ENCODE results near the gene HSD17B11. TPM values are rescaled to one million over a fixed set of nuclear protein-coding genes. Genes with fewer than 3 reads are reported as not detected.

HSD17B11 gene
- total RNA-seq, 1 experiment from 2014 or later, result 6.7 TPM

GRCh38 chr4:87416965-87417364 is 26.0 kb upstream of the HSD17B11 start:
- no peak for DNase-seq (ENCODE audit: low spot score)
- BruUV-seq (replicated peaks), result no TSS peak
- no peaks in the 10 kb centered on the region for H3K36me3 ChIP-seq (ENCODE audit: insufficient read depth, low read length, poor library complexity, severe bottlenecking)
- no peaks in the 10 kb centered on the region for H3K4me1 ChIP-seq (ENCODE audit: insufficient read depth, low read length, poor library complexity, severe bottlenecking)
- no peaks in the 10 kb centered on the region for H3K9me3 ChIP-seq (ENCODE audit: low read depth, low read length, poor library complexity, severe bottlenecking)
- H3K4me3 ChIP-seq (ENCODE audit: low read depth, low read length, poor library complexity, severe bottlenecking), result no peak overlapping the region
- H3K27me3 ChIP-seq (replicated peaks; ENCODE audit: insufficient read depth, low read depth, low read length, poor library complexity), result no peaks in the 10 kb centered on the region
- H3K27ac ChIP-seq (ENCODE audit: low read depth, low read length, poor library complexity, severe bottlenecking), result no peak overlapping the region
- ChIA-PET POLR2A (ENCODE audit: low non-redundant PET) (no interaction called here), CTCF (no interaction called here)
- intact Hi-C loops (cut with micrococcal nuclease; ENCODE audit: unreplicated experiment), result no loop called here
- TF ChIP-seq EZH2 (IDR thresholded peaks at IDR 0.05; ENCODE audit: borderline replicate concordance, low read depth, low read length, poor library complexity, severe bottlenecking), result no peak
- TF ChIP-seq, protein P1, sequence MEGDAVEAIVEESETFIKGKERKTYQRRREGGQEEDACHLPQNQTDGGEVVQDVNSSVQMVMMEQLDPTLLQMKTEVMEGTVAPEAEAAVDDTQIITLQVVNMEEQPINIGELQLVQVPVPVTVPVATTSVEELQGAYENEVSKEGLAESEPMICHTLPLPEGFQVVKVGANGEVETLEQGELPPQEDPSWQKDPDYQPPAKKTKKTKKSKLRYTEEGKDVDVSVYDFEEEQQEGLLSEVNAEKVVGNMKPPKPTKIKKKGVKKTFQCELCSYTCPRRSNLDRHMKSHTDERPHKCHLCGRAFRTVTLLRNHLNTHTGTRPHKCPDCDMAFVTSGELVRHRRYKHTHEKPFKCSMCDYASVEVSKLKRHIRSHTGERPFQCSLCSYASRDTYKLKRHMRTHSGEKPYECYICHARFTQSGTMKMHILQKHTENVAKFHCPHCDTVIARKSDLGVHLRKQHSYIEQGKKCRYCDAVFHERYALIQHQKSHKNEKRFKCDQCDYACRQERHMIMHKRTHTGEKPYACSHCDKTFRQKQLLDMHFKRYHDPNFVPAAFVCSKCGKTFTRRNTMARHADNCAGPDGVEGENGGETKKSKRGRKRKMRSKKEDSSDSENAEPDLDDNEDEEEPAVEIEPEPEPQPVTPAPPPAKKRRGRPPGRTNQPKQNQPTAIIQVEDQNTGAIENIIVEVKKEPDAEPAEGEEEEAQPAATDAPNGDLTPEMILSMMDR (conservative IDR thresholded peaks at IDR 0.05; ENCODE audit: low read depth, low read length), result no peak

DNA sequence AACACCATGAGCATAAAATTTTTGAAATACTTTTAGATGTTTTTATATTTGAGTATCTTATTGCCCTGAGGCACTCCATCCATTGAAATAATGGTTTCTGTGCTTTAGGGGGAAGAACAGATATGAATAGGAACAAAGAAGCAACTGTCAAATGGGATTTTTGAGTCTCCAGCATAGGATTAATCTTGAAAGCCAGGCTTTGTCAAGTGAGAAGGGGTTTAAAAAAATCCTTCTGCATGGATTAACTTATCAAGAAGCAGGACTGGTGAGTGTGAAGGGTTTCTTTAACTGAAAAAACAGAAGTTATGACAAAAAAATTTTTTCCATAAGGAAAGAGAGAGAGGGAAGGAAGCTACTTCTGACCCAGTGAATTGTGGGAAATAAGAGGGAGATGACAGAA is 23.8 kb upstream of the HSD17B11 start:
- no peaks in the 10 kb centered on the region for H3K27me3 ChIP-seq (replicated peaks; ENCODE audit: insufficient read depth, low read depth, low read length, poor library complexity)
- no TSS peak for BruUV-seq (replicated peaks)
- H3K4me3 ChIP-seq (ENCODE audit: low read depth, low read length, poor library complexity, severe bottlenecking), result no peak overlapping the region
- intact Hi-C loops (cut with micrococcal nuclease; ENCODE audit: unreplicated experiment), result no loop called here
- POLR2A ChIA-PET (ENCODE audit: low non-redundant PET), result no interaction called here
- no peaks in the 10 kb centered on the region for H3K9me3 ChIP-seq (ENCODE audit: low read depth, low read length, poor library complexity, severe bottlenecking)
- no peak for TF ChIP-seq EZH2 (IDR thresholded peaks at IDR 0.05; ENCODE audit: borderline replicate concordance, low read depth, low read length, poor library complexity, severe bottlenecking)
- TF ChIP-seq, protein P1 (conservative IDR thresholded peaks at IDR 0.05; ENCODE audit: low read depth, low read length), result no peak
- H3K36me3 ChIP-seq (ENCODE audit: insufficient read depth, low read length, poor library complexity, severe bottlenecking), result no peaks in the 10 kb centered on the region
- no peaks in the 10 kb centered on the region for H3K4me1 ChIP-seq (ENCODE audit: insufficient read depth, low read length, poor library complexity, severe bottlenecking)
- no peak for DNase-seq (ENCODE audit: low spot score)
- H3K27ac ChIP-seq (ENCODE audit: low read depth, low read length, poor library complexity, severe bottlenecking), result no peak overlapping the region
- CTCF ChIA-PET, result no interaction called here

- Histone ChIP-seq H3K27ac (ENCODE audit: low read depth, low read length, poor library complexity, severe bottlenecking) (no peak overlapping the region), H3K4me3 (ENCODE audit: low read depth, low read length, poor library complexity, severe bottlenecking) (no peak overlapping the region), H3K36me3 (ENCODE audit: insufficient read depth, low read length, poor library complexity, severe bottlenecking) (no peaks in the 10 kb centered on the region), H3K4me1 (ENCODE audit: insufficient read depth, low read length, poor library complexity, severe bottlenecking) (no peaks in the 10 kb centered on the region), H3K27me3 (replicated peaks; ENCODE audit: insufficient read depth, low read depth, low read length, poor library complexity) (no peaks in the 10 kb centered on the region), H3K9me3 (ENCODE audit: low read depth, low read length, poor library complexity, severe bottlenecking) (no peaks in the 10 kb centered on the region)
- DNase-seq (ENCODE audit: low spot score), result no peak
- intact Hi-C loops (cut with micrococcal nuclease; ENCODE audit: unreplicated experiment), result no loop called here
- ChIA-PET POLR2A (ENCODE audit: low non-redundant PET) (no interaction called here), CTCF (no interaction called here)
- TF ChIP-seq, protein P1 (conservative IDR thresholded peaks at IDR 0.05; ENCODE audit: low read depth, low read length), result no peak
- TF ChIP-seq EZH2 (IDR thresholded peaks at IDR 0.05; ENCODE audit: borderline replicate concordance, low read depth, low read length, poor library complexity, severe bottlenecking), result no peak
- no TSS peak for BruUV-seq (replicated peaks)
Observed at GRCh38 chr4:87410679-87411078, 19.7 kb upstream of the HSD17B11 start.

Data from A673 (cell line).